Suprapubic skin (tissue), 3 donors: ENCODE results near the gene CNN2.

Experiments used
- POLR2A ChIP-seq, 2 donors: fragments of 450-650 bp; IDR thresholded peaks; one replicate each; pipeline ENCODE4 v1.6.1; 2017; ENCODE audit warnings: antibody characterized with exemption in 2 of 2, mild to moderate bottlenecking in 2 of 2, moderate library complexity in 2 of 2
- TF ChIP-seq, protein P1 (sequence below), 2 donors: fragments of 200-600 bp in 1 of 2; fragments of 450-650 bp in 1 of 2; sonication (generic) in 1 of 2; IDR thresholded peaks; one replicate each; pipeline ENCODE4 v1.5.1; 2016 to 2019; ENCODE audit warnings: antibody characterized with exemption in 2 of 2, mild to moderate bottlenecking in 1 of 2, moderate library complexity in 1 of 2

DNA sequence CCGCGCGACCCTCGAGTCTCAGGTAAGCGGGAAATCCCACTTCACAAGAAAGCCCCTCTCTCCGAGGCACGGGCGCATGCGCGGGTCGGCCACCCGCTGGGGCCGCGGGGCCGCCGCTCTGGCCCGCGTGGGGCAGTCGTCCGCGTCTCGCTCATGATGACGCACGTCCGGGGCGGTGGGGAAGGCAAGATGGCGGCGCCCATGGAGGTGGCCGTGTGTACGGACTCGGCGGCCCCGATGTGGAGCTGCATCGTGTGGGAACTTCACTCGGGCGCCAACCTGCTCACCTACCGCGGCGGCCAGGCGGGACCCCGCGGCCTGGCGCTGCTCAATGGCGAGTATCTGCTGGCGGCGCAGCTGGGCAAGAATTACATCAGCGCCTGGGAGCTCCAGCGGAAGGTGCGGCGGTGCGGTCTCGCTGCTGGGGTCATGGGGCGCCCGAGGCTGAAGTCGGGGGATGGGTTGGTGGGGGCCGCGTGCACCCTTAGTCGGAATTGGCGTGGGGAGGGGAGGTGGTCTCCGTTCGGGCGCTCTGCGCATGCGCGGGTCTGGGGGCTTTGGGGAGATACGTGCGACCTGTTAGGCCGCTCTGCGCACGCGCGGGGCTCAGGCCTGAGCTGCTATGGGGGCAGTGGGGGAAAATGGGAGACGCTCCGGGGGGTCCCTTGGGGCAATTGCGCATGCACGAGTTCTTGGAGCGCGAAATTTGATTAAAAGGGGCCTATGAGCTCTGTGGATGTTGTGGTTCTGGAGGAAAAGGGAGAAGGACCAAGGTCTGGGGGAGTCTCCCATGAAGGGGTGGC, 42.0 kb upstream of the CNN2 start, which contains the start of gene WDR18:
- TF ChIP-seq, protein P1, sequence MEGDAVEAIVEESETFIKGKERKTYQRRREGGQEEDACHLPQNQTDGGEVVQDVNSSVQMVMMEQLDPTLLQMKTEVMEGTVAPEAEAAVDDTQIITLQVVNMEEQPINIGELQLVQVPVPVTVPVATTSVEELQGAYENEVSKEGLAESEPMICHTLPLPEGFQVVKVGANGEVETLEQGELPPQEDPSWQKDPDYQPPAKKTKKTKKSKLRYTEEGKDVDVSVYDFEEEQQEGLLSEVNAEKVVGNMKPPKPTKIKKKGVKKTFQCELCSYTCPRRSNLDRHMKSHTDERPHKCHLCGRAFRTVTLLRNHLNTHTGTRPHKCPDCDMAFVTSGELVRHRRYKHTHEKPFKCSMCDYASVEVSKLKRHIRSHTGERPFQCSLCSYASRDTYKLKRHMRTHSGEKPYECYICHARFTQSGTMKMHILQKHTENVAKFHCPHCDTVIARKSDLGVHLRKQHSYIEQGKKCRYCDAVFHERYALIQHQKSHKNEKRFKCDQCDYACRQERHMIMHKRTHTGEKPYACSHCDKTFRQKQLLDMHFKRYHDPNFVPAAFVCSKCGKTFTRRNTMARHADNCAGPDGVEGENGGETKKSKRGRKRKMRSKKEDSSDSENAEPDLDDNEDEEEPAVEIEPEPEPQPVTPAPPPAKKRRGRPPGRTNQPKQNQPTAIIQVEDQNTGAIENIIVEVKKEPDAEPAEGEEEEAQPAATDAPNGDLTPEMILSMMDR (IDR thresholded peaks at IDR 0.05) = peak in 1 of 2 donors; percentile 0
- TF ChIP-seq POLR2A (IDR thresholded peaks at IDR 0.05) = peak in 1 of 2 donors; percentile 58
